Stomach (tissue), 9 donors: Measurements from ENCODE around the gene TALDO1. TPM values are rescaled to one million over a fixed set of nuclear protein-coding genes. Genes with fewer than 3 reads are reported as not detected.
A peak's percentile ranks its signal among the peaks of the same experiment; 100 is the strongest.
"Not testable (repeated sequence)": the region's sequence is repeated elsewhere in the genome, so short reads cannot be mapped to it uniquely, and the experiment has no call there.

Experiments used
- DNase-seq, 2 donors: peaks; one replicate each; pipeline versions ENCODE4 v3.0.0 to v3.0.0-alpha.2; 2013 to 2019
- H3K27ac ChIP-seq, 5 donors: fragments of 200-600 bp in 4 of 5; sonication (generic) in 4 of 5; one replicate each; pipeline ENCODE4 v1.5.1; 2013 to 2019; ENCODE audit warnings: mild to moderate bottlenecking in 1 of 5, moderate library complexity in 1 of 5
- H3K27me3 ChIP-seq, 3 donors: fragments of 200-600 bp; sonication (generic); one replicate each; pipeline ENCODE4 v1.5.1; 2017 to 2019; ENCODE audit warnings: mixed run types in 1 of 3
- H3K36me3 ChIP-seq, 4 donors: fragments of 200-600 bp; sonication (generic); 1 replicate in 3 of 4; 2 replicates in 1 of 4; pipeline ENCODE4 v1.5.1; 2016 to 2019
- H3K4me1 ChIP-seq, 4 donors: fragments of 200-600 bp; sonication (generic); one replicate each; pipeline ENCODE4 v1.5.1; 2016 to 2019
- H3K4me3 ChIP-seq, 4 donors: fragments of 200-600 bp; sonication (generic) in 3 of 4; one replicate each; pipeline ENCODE4 v1.5.1; 2016 to 2019; ENCODE audit warnings: mild to moderate bottlenecking in 1 of 4
- H3K9me3 ChIP-seq, 4 donors: fragments of 200-600 bp; sonication (generic); one replicate each; pipeline ENCODE4 v1.5.1; 2016 to 2019
- CTCF ChIP-seq, 7 experiments: fragments of 450-650 bp in 4 of 7; fragments of 200-600 bp in 3 of 7; sonication (generic) in 3 of 7; IDR thresholded peaks; one replicate each; pipeline ENCODE4 v1.5.1; 2016 to 2019; ENCODE audit warnings: antibody characterized with exemption in 7 of 7, control low read depth in 2 of 7, mild to moderate bottlenecking in 1 of 7
- EP300 ChIP-seq: sonication (generic); formaldehyde crosslinking; IDR thresholded peaks from one replicate; pipeline ENCODE4 v1.6.1; 2017; ENCODE audit warnings: antibody characterized with exemption
- POLR2A ChIP-seq, 4 donors: fragments of 450-650 bp; IDR thresholded peaks; one replicate each; pipeline ENCODE4 v1.6.1; 2016; ENCODE audit warnings: antibody characterized with exemption in 4 of 4, control low read depth in 2 of 4, mild to moderate bottlenecking in 1 of 4, moderate library complexity in 1 of 4
- POLR2AphosphoS5 ChIP-seq, 3 donors: sonication (generic); formaldehyde crosslinking; IDR thresholded peaks; one replicate each; pipeline ENCODE4 v1.6.1; 2016; ENCODE audit warnings: antibody characterized with exemption in 3 of 3
- WGBS, 5 donors: extraction: QIAGEN DNeasy Blood & Tissue Kit in 3 of 5; methylation state at CpG; one replicate each; pipeline versions ENCODE4 v1.1.5 to v1.1.7; 2013 to 2018; 5-methylcytosine and 5-hydroxymethylcytosine counted together
- intact Hi-C: fragments of 100-400 bp; cut with DNase I; formaldehyde crosslinking; loops from one replicate; pipeline ENCODE4 v1.15.1; 2023; ENCODE audit warnings: low total_unique reads
- polyA plus RNA-seq, 3 donors: library from polyadenylated mRNA; stranded (reverse); fragments of 200-250 nt; gene quantifications; one replicate each; pipeline ENCODE4 v1.2.3, GENCODE V29; 2013
- total RNA-seq, 5 donors: library from RNA; depleted of rRNA; stranded (reverse); fragments of >200 nt; gene quantifications; one replicate each; pipeline versions ENCODE4 v1.1.0 to v1.2.3, GENCODE V29; 2014 to 2016
- donor health status: healthy with polysubstance abuse.
- donor health status: Bipolar disorder and iron deficiency.
- donor health status: healthy.

Gene TALDO1
- total and polyA plus RNA-seq, 8 donors = 85.9 to 258 (median 180) TPM

- WGBS, 5 donors = 29 to 47% (median 42%) methylated on average over 9 to 11 of the region's 11 CpGs
- intact Hi-C loops = no loop called here
These were observed 9.9 kb upstream of the TALDO1 start for GRCh38 chr11:737366-737765.

GRCh38 chr11:737899-738298 is 9.4 kb upstream of the TALDO1 start:
- H3K4me3 ChIP-seq, H3K27ac ChIP-seq, H3K36me3 ChIP-seq, intact Hi-C loops, H3K9me3 ChIP-seq, H3K4me1 ChIP-seq: not testable (repeated sequence)
- WGBS, 5 donors = 31 to 53% (median 44%) methylated on average over 10 of the region's 10 CpGs
- peaks cover 0 to 14% (median 0%) of the 10 kb centered on the region in 3 donors for H3K27me3 ChIP-seq
- peak in 1 of 2 donors; percentile 12 for DNase-seq

More at GRCh38 chr11:737366-737765, 9.9 kb upstream of the TALDO1 start:
- Histone ChIP-seq H3K36me3 (no peaks in the 10 kb centered on the region), H3K9me3 (no peaks in the 10 kb centered on the region), H3K4me1 (peaks cover 0 to 6% (median 0%) of the 10 kb centered on the region in 4 donors), H3K4me3 (no peak overlapping the region), H3K27ac (no peak overlapping the region), H3K27me3 (peaks cover 0 to 14% (median 0%) of the 10 kb centered on the region in 3 donors)
- DNase-seq = peak in 1 of 2 donors; percentile 16
- no peak for TF ChIP-seq POLR2A (IDR thresholded peaks at IDR 0.05)
- no peak for TF ChIP-seq POLR2AphosphoS5 (IDR thresholded peaks at IDR 0.05)
- no peak for TF ChIP-seq EP300
- TF ChIP-seq CTCF (IDR thresholded peaks at IDR 0.05) = no peak

- Histone ChIP-seq H3K36me3 (no peaks in the 10 kb centered on the region), H3K4me3 (no peak overlapping the region), H3K9me3 (no peaks in the 10 kb centered on the region), H3K4me1 (peaks cover 8 to 15% (median 10%) of the 10 kb centered on the region in 4 donors), H3K27me3 (peaks cover 0 to 9% (median 0%) of the 10 kb centered on the region in 3 donors), H3K27ac (no peak overlapping the region)
- no peak for DNase-seq
- intact Hi-C loops = no loop called here
- TF ChIP-seq POLR2AphosphoS5 (IDR thresholded peaks at IDR 0.05) = no peak
- TF ChIP-seq EP300 = no peak
- TF ChIP-seq POLR2A (IDR thresholded peaks at IDR 0.05) = no peak
- no peak for TF ChIP-seq CTCF (IDR thresholded peaks at IDR 0.05)
- WGBS, 5 donors = 70 to 81% (median 77%) methylated on average over 3 of the region's 3 CpGs
These were observed 5.1 kb upstream of the TALDO1 start for GRCh38 chr11:742156-742546.

- no peak for DNase-seq
- no peaks in the 10 kb centered on the region for H3K36me3 ChIP-seq
- 91 to 95% (median 94%) methylated on average over 4 of the region's 4 CpGs for WGBS, 5 donors
- peaks cover 0 to 4% (median 0%) of the 10 kb centered on the region in 3 donors for H3K27me3 ChIP-seq
- H3K4me3 ChIP-seq = no peak overlapping the region
- H3K9me3 ChIP-seq = no peaks in the 10 kb centered on the region
- H3K4me1 ChIP-seq = peaks cover 8 to 12% (median 11%) of the 10 kb centered on the region in 4 donors
- intact Hi-C loops = no loop called here
- H3K27ac ChIP-seq = no peak overlapping the region
- TF ChIP-seq EP300 = no peak
- TF ChIP-seq POLR2AphosphoS5 (IDR thresholded peaks at IDR 0.05) = no peak
- no peak for TF ChIP-seq POLR2A (IDR thresholded peaks at IDR 0.05)
- TF ChIP-seq CTCF (IDR thresholded peaks at IDR 0.05) = no peak
These were observed 4.6 kb upstream of the TALDO1 start for GRCh38 chr11:742571-743201.

- 14 to 30% (median 24%) methylated on average over 1 of the region's 1 CpG for WGBS, 5 donors
- no peak overlapping the region for H3K27ac ChIP-seq
- H3K4me3 ChIP-seq = no peak overlapping the region
- DNase-seq = no peak
- H3K36me3 ChIP-seq = no peaks in the 10 kb centered on the region
- no peaks in the 10 kb centered on the region for H3K27me3 ChIP-seq
- intact Hi-C loops = no loop called here
- H3K4me1 ChIP-seq = peaks cover 25 to 39% (median 32%) of the 10 kb centered on the region in 4 donors
- no peak for TF ChIP-seq CTCF (IDR thresholded peaks at IDR 0.05)
- TF ChIP-seq POLR2A (IDR thresholded peaks at IDR 0.05) = no peak
- TF ChIP-seq EP300 = no peak
- no peak for TF ChIP-seq POLR2AphosphoS5 (IDR thresholded peaks at IDR 0.05)
- no peaks in the 10 kb centered on the region for H3K9me3 ChIP-seq
These were observed 1.8 kb upstream of the TALDO1 start for GRCh38 chr11:745428-745827.
